Measurements from ENCODE around the gene MUC5B. TPM values are rescaled to one million over a fixed set of nuclear protein-coding genes. Genes with fewer than 3 reads are reported as not detected.
"Not testable (repeated sequence)": the region's sequence is repeated elsewhere in the genome, so short reads cannot be mapped to it uniquely, and the experiment has no call there.

The MUC5B gene
- total RNA-seq = not detected

DNA sequence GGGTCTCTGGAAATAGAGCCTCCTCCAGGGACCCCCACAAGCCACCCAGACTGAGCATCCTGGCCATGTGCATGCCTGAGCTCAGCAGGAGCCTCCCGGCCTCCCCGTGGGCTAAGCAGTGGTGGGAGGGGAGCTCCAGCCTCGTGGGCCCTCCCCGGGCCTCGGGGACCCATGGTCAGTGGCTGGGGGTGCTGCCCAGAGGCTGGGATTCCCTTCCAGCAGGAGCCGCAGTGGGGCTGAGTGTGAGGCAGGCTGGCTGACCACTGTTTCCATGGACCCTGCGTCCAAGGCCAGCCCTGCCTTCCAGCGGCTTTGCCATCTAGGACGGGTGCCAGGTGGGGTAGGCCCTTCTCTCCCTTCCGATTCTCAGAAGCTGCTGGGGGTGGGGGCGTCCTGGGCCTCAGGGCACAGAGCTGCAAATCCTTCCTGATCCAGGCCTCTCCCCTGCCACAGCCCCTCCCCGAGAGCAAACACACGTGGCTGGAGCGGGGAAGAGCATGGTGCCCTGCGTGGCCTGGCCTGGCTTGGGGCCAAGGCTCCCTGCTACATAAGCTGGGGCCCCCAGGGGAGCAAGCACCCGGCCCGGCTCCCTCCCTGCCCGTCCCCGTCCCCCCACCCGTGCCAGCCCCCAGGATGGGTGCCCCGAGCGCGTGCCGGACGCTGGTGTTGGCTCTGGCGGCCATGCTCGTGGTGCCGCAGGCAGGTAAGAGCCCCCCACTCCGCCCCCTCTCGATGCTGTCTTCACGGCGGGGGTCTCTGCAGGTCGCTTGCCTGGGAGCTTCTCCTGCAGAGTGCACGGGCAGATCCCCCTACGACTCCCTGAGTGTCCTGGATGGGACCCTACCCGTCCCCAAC lies at the start of gene MUC5B:
TSS of gene MUC5B (plus strand) at position 576 of the 855 bp plus-strand sequence. CDS start at position 634, 58 bp downstream.
- H3K4me3 Mint-ChIP-seq = no peak within 1 kb of the TSS
- H3K9me3 Mint-ChIP-seq (ENCODE audit: low read depth) = no peaks in the 10 kb centered on the region
- H3K27me3 Mint-ChIP-seq = no peaks in the 10 kb centered on the region
- no peak for DNase-seq
- no peak for ATAC-seq
- no peaks in the 10 kb centered on the region for H3K36me3 Mint-ChIP-seq
- CTCF ChIA-PET = no interaction called here
- H3K27ac Mint-ChIP-seq = no peak within 1 kb of the TSS
- no peaks in the 10 kb centered on the region for H3K4me1 Mint-ChIP-seq

- CTCF ChIA-PET, H3K4me1 Mint-ChIP-seq, H3K27ac Mint-ChIP-seq, ATAC-seq, H3K36me3 Mint-ChIP-seq, DNase-seq, H3K4me3 Mint-ChIP-seq, H3K27me3 Mint-ChIP-seq: not testable (repeated sequence)
- H3K9me3 Mint-ChIP-seq (ENCODE audit: low read depth) = peaks cover 14% of the 10 kb centered on the region
These were observed 49.5 kb upstream of the MUC5B start for GRCh38 chr11:1173396-1173795.

GRCh38 chr11:1174441-1175370 lies 48.2 kb upstream of the MUC5B start:
- ATAC-seq (no peak), DNase-seq (no peak)
- Mint-ChIP-seq H3K4me3 (no peak overlapping the region), H3K27me3 (no peaks in the 10 kb centered on the region), H3K9me3 (ENCODE audit: low read depth) (peaks cover 14% of the 10 kb centered on the region), H3K4me1 (no peaks in the 10 kb centered on the region), H3K27ac (no peak overlapping the region), H3K36me3 (peaks cover 2% of the 10 kb centered on the region)
- CTCF ChIA-PET = no interaction called here

DNA sequence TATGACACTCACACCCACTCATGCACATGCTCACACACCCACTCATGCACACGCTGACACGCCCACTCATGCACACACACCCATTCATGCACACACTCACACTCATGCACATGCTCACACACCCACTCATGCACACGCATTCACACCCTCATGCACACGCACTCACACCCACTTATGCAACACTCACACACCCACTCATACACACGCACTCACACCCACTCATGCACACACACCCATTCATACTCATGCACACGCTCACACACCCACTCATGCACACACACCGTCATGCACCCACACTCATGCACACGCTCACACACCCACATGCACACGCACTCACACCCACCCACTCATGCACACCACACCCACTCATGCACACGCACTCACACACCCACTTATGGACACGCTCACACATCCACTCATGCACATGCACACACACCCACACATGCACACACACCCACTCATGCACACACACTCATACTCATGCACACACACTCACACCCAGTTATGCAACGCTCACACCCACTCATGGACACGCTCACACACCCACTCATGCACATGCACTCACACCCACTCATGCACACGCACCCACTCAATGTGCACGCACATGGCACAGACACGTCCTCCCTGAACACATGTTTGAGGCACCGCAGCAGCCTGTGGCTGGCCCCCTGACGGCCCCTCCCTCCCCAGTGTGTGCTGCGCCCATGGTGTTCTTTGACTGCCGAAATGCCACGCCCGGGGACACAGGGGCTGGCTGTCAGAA lies 47.2 kb upstream of the MUC5B start:
- ATAC-seq = no peak
- CTCF ChIA-PET = no interaction called here
- H3K4me1 Mint-ChIP-seq = no peaks in the 10 kb centered on the region
- H3K27ac Mint-ChIP-seq = no peak overlapping the region
- H3K9me3 Mint-ChIP-seq (ENCODE audit: low read depth) = peaks cover 14% of the 10 kb centered on the region
- no peak overlapping the region for H3K4me3 Mint-ChIP-seq
- H3K27me3 Mint-ChIP-seq = no peaks in the 10 kb centered on the region
- peaks cover 2% of the 10 kb centered on the region for H3K36me3 Mint-ChIP-seq
- no peak for DNase-seq

- ATAC-seq = no peak
- no peaks in the 10 kb centered on the region for H3K4me1 Mint-ChIP-seq
- no peak overlapping the region for H3K4me3 Mint-ChIP-seq
- CTCF ChIA-PET = no interaction called here
- no peaks in the 10 kb centered on the region for H3K27me3 Mint-ChIP-seq
- peaks cover 2% of the 10 kb centered on the region for H3K36me3 Mint-ChIP-seq
- no peak for DNase-seq
- no peak overlapping the region for H3K27ac Mint-ChIP-seq
- H3K9me3 Mint-ChIP-seq (ENCODE audit: low read depth) = peaks cover 10% of the 10 kb centered on the region
These were observed 46.4 kb upstream of the MUC5B start for GRCh38 chr11:1176224-1177019.

GRCh38 chr11:1177020-1177770 lies 45.7 kb upstream of the MUC5B start:
- CTCF ChIA-PET = no interaction called here
- no peaks in the 10 kb centered on the region for H3K27me3 Mint-ChIP-seq

GRCh38 chr11:1177771-1178090 lies 45.1 kb upstream of the MUC5B start:
- CTCF ChIA-PET = no interaction called here
- Mint-ChIP-seq H3K36me3 (peaks cover 2% of the 10 kb centered on the region), H3K4me1 (no peaks in the 10 kb centered on the region), H3K27ac (no peak overlapping the region), H3K9me3 (ENCODE audit: low read depth) (peaks cover 6% of the 10 kb centered on the region), H3K27me3 (no peaks in the 10 kb centered on the region), H3K4me3 (no peak overlapping the region)
- ATAC-seq (no peak), DNase-seq (no peak)

More at GRCh38 chr11:1177020-1177770, 45.7 kb upstream of the MUC5B start:
- Mint-ChIP-seq H3K4me3 (no peak overlapping the region), H3K4me1 (no peaks in the 10 kb centered on the region), H3K9me3 (ENCODE audit: low read depth) (peaks cover 6% of the 10 kb centered on the region), H3K27ac (no peak overlapping the region), H3K36me3 (peaks cover 2% of the 10 kb centered on the region)
- ATAC-seq (no peak), DNase-seq (no peak)

DNA sequence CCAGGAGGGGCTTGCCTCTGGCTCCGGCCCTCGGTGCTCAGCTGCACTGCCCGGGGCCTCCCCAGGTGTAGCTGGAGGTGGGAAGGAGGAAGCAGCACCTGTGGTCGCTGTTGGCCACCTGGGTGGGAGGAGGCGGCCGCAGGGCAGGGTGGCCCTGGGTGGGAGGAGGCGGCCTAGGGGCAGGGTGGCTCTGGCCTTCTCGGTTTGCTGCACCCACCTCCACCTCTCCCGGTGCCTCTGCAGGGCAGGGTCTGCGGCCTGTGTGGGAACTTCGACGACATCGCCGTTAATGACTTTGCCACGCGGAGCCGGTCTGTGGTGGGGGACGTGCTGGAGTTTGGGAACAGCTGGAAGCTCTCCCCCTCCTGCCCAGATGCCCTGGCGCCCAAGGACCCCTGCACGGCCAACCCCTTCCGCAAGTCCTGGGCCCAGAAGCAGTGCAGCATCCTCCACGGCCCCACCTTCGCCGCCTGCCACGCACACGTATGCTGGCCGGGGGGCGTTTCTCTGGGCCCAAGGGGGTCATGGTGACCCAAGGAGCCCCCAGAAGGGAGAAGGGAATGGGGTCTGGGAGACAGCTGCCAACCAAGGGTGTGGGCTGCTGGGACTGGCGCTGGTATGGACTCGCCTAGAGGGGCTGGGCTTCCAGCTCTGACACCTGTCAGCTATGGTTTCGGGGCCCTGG lies 44.5 kb upstream of the MUC5B start:
- ATAC-seq = no peak
- Mint-ChIP-seq H3K4me3 (no peak overlapping the region), H3K4me1 (no peaks in the 10 kb centered on the region), H3K27me3 (no peaks in the 10 kb centered on the region), H3K9me3 (ENCODE audit: low read depth) (peaks cover 6% of the 10 kb centered on the region), H3K27ac (no peak overlapping the region), H3K36me3 (peaks cover 2% of the 10 kb centered on the region)
- DNase-seq = no peak
- CTCF ChIA-PET = no interaction called here

GRCh38 chr11:1178906-1179305 lies 44.0 kb upstream of the MUC5B start:
- no peak for ATAC-seq
- Mint-ChIP-seq H3K4me1 (no peaks in the 10 kb centered on the region), H3K36me3 (peaks cover 2% of the 10 kb centered on the region), H3K4me3 (no peak overlapping the region), H3K27me3 (no peaks in the 10 kb centered on the region), H3K9me3 (ENCODE audit: low read depth) (peaks cover 6% of the 10 kb centered on the region), H3K27ac (no peak overlapping the region)
- DNase-seq = no peak
- CTCF ChIA-PET = no interaction called here

- no peaks in the 10 kb centered on the region for H3K4me1 Mint-ChIP-seq
- no peak for ATAC-seq
- peaks cover 2% of the 10 kb centered on the region for H3K36me3 Mint-ChIP-seq
- no peak overlapping the region for H3K4me3 Mint-ChIP-seq
- DNase-seq = no peak
- H3K27ac Mint-ChIP-seq = no peak overlapping the region
- CTCF ChIA-PET = no interaction called here
- no peaks in the 10 kb centered on the region for H3K27me3 Mint-ChIP-seq
- H3K9me3 Mint-ChIP-seq (ENCODE audit: low read depth) = peaks cover 6% of the 10 kb centered on the region
These were observed 43.2 kb upstream of the MUC5B start for GRCh38 chr11:1179641-1180040.

GRCh38 chr11:1180171-1180570 lies 42.7 kb upstream of the MUC5B start:
- Mint-ChIP-seq H3K4me3 (no peak overlapping the region), H3K27ac (no peak overlapping the region), H3K27me3 (no peaks in the 10 kb centered on the region), H3K9me3 (ENCODE audit: low read depth) (peaks cover 6% of the 10 kb centered on the region), H3K36me3 (peaks cover 2% of the 10 kb centered on the region), H3K4me1 (no peaks in the 10 kb centered on the region)
- no peak for DNase-seq
- no peak for ATAC-seq
- CTCF ChIA-PET = no interaction called here

DNA sequence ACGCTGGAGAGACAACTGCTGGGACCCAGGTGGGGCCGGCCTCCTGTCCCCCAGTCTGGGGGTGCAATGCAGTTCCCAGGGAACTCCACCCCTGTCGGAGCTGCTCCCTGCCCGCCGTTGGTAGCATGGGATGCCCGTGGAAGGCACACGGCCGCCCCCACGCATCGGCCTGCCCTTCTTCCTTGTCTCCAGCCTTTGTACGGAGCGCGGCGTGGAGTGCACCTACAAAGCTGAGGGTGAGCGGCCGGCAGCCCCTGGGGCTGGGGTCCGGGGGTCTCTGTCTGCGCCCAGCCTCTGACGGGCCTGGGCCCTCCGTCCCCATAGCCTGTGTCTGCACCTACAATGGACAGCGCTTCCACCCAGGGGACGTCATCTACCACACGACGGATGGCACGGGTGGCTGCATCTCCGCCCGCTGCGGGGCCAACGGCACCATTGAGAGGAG lies 41.9 kb upstream of the MUC5B start:
- ATAC-seq (no peak), DNase-seq (no peak)
- Mint-ChIP-seq H3K36me3 (no peaks in the 10 kb centered on the region), H3K9me3 (ENCODE audit: low read depth) (no peaks in the 10 kb centered on the region), H3K27me3 (no peaks in the 10 kb centered on the region), H3K4me3 (no peak overlapping the region), H3K27ac (no peak overlapping the region), H3K4me1 (no peaks in the 10 kb centered on the region)
- CTCF ChIA-PET = no interaction called here

Data from activated CD8-positive, alpha-beta memory T cell treated with anti-CD3 and anti-CD28 coated beads, Interleukin-2, amount 10 ng/mL, durations not matched to agents 7 days and 5 days (primary cell).